SH-SY5Y (cell line): ENCODE results near the gene PPM1M.
A peak's percentile ranks its signal among the peaks of the same experiment; 100 is the strongest.

Source experiments
- GATA2 ChIP-seq: IDR thresholded peaks from 2 replicates; pipeline ENCODE4 v1.6.1; 2011; ENCODE audit warnings: mild to moderate bottlenecking, low read depth, low read length
- GATA3 ChIP-seq: IDR thresholded peaks from 2 replicates; pipeline ENCODE4 v1.6.1; 2011; ENCODE audit warnings: low read depth, mild to moderate bottlenecking, low read length, moderate library complexity

Gene PPM1M

GRCh38 chr3:52208556-52208955 lies 37.0 kb upstream of the PPM1M start:
- no peak for TF ChIP-seq GATA2
- TF ChIP-seq GATA3, result no peak

GRCh38 chr3:52210037-52210436 lies 35.5 kb upstream of the PPM1M start:
- TF ChIP-seq GATA3 (no peak), GATA2 (no peak)

GRCh38 chr3:52210550-52211046 lies 35.0 kb upstream of the PPM1M start:
- TF ChIP-seq GATA3 (no peak), GATA2 (no peak)

- TF ChIP-seq GATA3, result no peak
- TF ChIP-seq GATA2, result no peak
These were observed 34.2 kb upstream of the PPM1M start for GRCh38 chr3:52211268-52211891.

- TF ChIP-seq GATA3, result no peak
- no peak for TF ChIP-seq GATA2
These were observed 32.6 kb upstream of the PPM1M start for GRCh38 chr3:52213005-52213404.

- no peak for TF ChIP-seq GATA2
- no peak for TF ChIP-seq GATA3
These were observed 31.7 kb upstream of the PPM1M start for GRCh38 chr3:52213901-52214300.

- no peak for TF ChIP-seq GATA3
- no peak for TF ChIP-seq GATA2
These were observed 30.2 kb upstream of the PPM1M start for GRCh38 chr3:52215351-52215750.

GRCh38 chr3:52216585-52217408 lies 28.8 kb upstream of the PPM1M start:
- TF ChIP-seq GATA3 (no peak), GATA2 (0 out of 2 replicates have a peak, but pooled peaks have one; percentile 32)

- TF ChIP-seq GATA2, result no peak
- TF ChIP-seq GATA3, result no peak
These were observed 28.2 kb upstream of the PPM1M start for GRCh38 chr3:52217409-52217805.

GRCh38 chr3:52218026-52218425 lies 27.5 kb upstream of the PPM1M start:
- TF ChIP-seq GATA3, result no peak
- TF ChIP-seq GATA2, result no peak

- TF ChIP-seq GATA2, result no peak
- TF ChIP-seq GATA3, result no peak
These were observed 27.1 kb upstream of the PPM1M start for GRCh38 chr3:52218454-52218853.

GRCh38 chr3:52218937-52219650 lies 26.5 kb upstream of the PPM1M start:
- TF ChIP-seq GATA2 (no peak), GATA3 (no peak)

GRCh38 chr3:52220380-52221026 lies 25.1 kb upstream of the PPM1M start:
- TF ChIP-seq GATA2 (no peak), GATA3 (no peak)

GRCh38 chr3:52221141-52221562 lies 24.4 kb upstream of the PPM1M start:
- TF ChIP-seq GATA3 (no peak), GATA2 (no peak)
